D721Med (cell line): ENCODE results near the gene CENPO.

Source experiments
- DNase-seq: peaks from one replicate; pipeline ENCODE4 v3.0.0; 2011; ENCODE audit warnings: low spot score; ENCODE audit not compliant: insufficient read length
- FAIRE-seq: peaks from 2 replicates; lab custom pipeline; 2011; peaks lifted over from hg19 to GRCh38; lab: Jason Lieb, UNC
- TF ChIP-seq, protein P1 (sequence below): IDR thresholded peaks from 2 replicates; pipeline ENCODE4 v1.5.1; 2012; ENCODE audit warnings: mild to moderate bottlenecking, control low read depth; ENCODE audit not compliant: insufficient read depth; ENCODE audit errors: missing control alignments

The CENPO gene

DNA sequence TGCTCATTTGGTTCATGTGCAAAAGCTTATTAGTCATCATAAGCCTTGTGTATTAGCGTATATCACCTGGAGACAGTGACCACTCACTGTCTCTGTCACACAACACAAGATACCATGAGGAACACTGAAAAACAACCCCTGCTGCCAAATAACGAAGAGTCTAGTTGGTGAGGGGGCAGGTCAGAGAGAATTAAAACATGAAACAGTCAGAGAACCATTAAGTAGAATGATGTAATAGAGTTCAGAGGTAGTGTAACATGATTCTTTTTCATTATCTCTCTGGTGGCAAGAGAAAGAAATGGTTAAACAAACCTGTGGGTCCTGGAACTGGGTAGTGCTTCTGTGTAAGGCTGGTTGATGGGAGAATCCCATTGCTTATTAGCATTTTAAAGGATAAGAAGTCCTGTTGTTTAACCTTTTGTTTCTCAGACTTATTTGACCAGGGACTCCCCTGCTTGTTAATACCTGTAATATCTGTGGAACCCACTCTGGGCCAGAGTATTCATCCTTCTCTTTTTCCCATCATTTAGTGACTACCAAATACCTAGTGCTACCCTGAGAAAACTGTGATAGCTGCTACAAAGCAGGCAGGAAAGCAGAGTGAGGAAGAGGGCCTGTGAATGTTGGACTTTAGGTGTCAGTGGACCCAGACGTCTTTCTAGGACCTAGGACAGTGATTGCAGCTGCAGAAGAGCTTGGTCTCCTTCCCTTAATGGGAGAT, 38.1 kb upstream of the CENPO start:
- FAIRE-seq (no peak), DNase-seq (no peak)
- TF ChIP-seq, protein P1, sequence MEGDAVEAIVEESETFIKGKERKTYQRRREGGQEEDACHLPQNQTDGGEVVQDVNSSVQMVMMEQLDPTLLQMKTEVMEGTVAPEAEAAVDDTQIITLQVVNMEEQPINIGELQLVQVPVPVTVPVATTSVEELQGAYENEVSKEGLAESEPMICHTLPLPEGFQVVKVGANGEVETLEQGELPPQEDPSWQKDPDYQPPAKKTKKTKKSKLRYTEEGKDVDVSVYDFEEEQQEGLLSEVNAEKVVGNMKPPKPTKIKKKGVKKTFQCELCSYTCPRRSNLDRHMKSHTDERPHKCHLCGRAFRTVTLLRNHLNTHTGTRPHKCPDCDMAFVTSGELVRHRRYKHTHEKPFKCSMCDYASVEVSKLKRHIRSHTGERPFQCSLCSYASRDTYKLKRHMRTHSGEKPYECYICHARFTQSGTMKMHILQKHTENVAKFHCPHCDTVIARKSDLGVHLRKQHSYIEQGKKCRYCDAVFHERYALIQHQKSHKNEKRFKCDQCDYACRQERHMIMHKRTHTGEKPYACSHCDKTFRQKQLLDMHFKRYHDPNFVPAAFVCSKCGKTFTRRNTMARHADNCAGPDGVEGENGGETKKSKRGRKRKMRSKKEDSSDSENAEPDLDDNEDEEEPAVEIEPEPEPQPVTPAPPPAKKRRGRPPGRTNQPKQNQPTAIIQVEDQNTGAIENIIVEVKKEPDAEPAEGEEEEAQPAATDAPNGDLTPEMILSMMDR = no peak

DNA sequence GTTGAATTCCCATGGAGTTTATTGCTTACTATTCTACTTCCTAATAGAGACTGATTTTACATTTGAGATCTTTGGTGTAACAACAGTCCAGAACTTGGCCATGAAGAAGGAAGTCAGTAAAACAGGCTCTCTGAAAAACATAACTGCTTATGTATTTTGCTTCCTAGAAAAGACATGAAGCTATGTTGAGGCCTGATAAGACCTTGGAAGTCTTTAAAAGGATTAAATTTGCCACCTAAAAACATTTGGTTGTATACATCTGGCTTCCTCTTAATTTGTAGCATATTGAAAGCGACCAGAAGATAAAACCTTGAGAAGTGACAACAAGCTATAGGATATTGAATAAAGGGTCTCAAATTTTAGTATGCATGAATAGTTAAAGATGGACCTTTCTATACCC, 36.4 kb upstream of the CENPO start:
- FAIRE-seq (no peak), DNase-seq (no peak)
- TF ChIP-seq, protein P1 = no peak

DNA sequence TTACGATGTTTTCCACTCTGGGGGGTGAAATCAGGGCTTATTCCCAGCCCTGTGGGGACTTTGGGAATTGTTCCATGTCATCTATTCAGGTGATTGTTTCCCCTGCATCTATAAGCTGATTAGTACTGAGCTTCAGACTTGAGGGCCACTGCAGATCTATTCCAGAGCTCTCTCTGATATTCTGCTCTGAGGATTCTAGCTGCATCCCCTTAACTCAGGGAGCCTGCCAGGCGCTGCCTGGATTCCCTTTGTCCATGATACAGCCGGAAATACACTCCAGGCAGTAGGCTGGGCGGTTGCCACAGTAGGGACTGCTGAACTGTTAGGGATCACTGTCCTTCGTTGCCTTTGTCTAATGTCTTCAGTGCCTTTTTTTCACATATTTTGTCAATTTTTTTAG, 31.4 kb upstream of the CENPO start:
- peak; percentile 91 for FAIRE-seq
- TF ChIP-seq, protein P1 = no peak
- peak; percentile 32 for DNase-seq

DNA sequence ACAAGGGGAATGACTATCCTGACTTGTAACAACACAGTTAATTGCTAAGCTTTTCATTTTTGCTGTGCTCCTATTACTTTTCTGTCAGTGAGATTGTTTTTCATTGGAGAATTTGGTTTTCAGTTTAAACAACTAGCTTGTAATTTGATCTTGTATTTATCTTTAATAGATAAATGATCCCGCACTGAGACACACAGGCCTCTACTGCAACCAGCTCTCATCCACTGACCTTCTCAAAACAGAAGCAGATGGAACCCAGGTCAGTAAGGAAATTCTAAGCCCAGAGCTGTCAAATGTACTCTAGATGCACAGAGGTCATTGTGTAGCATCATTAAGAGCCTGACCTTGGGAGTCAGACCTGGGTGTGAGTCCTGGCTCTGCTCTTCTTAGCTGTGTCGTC, 30.7 kb upstream of the CENPO start:
- DNase-seq (no peak), FAIRE-seq (no peak)
- TF ChIP-seq, protein P1 = no peak

DNA sequence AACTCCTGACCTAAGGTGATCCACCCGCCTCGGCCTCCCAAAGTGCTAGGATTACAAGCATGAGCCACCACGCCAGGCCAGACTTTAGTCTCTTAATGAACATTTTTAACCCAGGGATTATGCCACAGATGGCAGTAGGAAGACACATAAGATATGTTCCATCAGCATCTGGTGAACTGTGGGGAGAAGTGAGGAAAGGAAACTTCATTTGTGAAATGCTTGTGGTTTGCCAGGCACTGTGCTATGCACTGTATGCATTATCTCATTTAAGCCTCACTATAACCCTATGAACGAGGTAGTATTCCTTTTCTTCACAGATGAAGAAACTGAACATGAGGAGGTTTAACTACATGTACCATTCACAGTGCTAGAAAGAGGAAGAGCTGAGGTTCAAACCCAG, 29.4 kb upstream of the CENPO start:
- no peak for FAIRE-seq
- TF ChIP-seq, protein P1 = no peak

DNA sequence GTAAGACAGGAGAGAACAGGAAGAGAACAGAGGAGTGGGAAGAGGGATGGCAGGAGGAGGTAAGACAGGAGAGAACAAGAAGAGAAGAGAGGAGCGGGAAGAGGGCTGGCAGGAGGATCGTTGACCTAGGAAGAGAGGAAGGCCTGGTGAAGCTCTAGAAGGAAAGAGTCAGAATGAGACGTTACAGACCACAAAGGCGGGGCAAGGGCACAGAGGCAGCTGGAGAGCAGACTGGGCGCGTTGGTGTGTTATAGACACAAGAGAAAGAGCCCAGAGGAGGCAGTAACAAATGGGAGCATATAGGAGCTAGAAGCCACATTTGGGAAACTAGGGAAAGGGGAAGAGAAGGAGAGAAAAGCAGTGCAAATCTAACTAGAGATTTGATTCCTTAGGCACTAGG, 26.6 kb upstream of the CENPO start:
- DNase-seq (no peak), FAIRE-seq (no peak)
- TF ChIP-seq, protein P1 = no peak

More for the DNA sequence above, 29.4 kb upstream of the CENPO start:
- no peak for DNase-seq

DNA sequence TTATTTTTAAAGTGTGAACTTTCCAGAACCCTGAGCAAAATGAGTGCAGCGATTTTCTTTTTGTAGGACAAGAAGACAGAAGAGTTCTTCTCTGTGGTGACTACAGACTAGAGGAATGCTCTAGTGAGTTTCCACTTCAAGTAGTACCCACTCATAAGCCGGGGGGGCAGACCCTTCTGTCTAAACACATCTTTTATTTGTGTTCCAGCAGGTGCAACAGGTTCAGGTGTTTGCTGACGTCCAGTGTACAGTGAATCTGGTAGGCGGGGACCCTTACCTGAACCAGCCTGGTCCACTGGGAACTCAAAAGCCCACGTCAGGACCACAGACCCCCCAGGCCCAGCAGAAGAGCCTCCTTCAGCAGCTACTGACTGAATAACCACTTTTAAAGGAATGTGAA, 25.2 kb upstream of the CENPO start:
- TF ChIP-seq, protein P1 = no peak

More for the DNA sequence above, 25.2 kb upstream of the CENPO start:
- FAIRE-seq (no peak), DNase-seq (no peak)
